ENCODE data around the gene CCDC24. TPM values are rescaled to one million over a fixed set of nuclear protein-coding genes. Genes with fewer than 3 reads are reported as not detected.

The CCDC24 gene
- total RNA-seq, 2 donors from 2014 or later: 6.7 to 21.1 TPM

- Histone ChIP-seq H3K27ac (no peak overlapping the region), H3K36me3 (replicated peaks in 1 of 2; ENCODE audit: insufficient read depth in 1 of 2, low read depth in 2 of 2) (no peaks in the 10 kb centered on the region), H3K4me1 (peaks cover 28% of the 10 kb centered on the region), H3K9me3 (no peaks in the 10 kb centered on the region), H3K27me3 (no peaks in the 10 kb centered on the region), H3K4me3 (no peak overlapping the region)
- WGBS, 2 donors: 48 to 58% methylated on average over 5 of the region's 5 CpGs
- DNase-seq (no peak), ATAC-seq (no peak)
- TF ChIP-seq CTCF (IDR thresholded peaks at IDR 0.05) (no peak), POLR2A (IDR thresholded peaks at IDR 0.05) (no peak)
- intact Hi-C loops (cut with DNase I): no loop called here
These were observed 45.8 kb downstream of the CCDC24 start for GRCh38 chr1:44037154-44037553.

- no peaks in the 10 kb centered on the region for H3K9me3 ChIP-seq
- no peaks in the 10 kb centered on the region for H3K27me3 ChIP-seq
- H3K27ac ChIP-seq: no peak overlapping the region
- TF ChIP-seq CTCF (IDR thresholded peaks at IDR 0.05) (no peak), POLR2A (IDR thresholded peaks at IDR 0.05) (no peak)
- H3K4me3 ChIP-seq: no peak overlapping the region
- no peak for DNase-seq
- H3K4me1 ChIP-seq: peaks cover 21% of the 10 kb centered on the region
- H3K36me3 ChIP-seq (replicated peaks in 1 of 2; ENCODE audit: insufficient read depth in 1 of 2, low read depth in 2 of 2): no peaks in the 10 kb centered on the region
- ATAC-seq: no peak
- intact Hi-C loops (cut with DNase I): no loop called here
- WGBS, 2 donors: 70 to 71% methylated on average over 2 of the region's 2 CpGs
These were observed 47.7 kb downstream of the CCDC24 start for GRCh38 chr1:44038876-44039657.

- H3K4me1 ChIP-seq: peaks cover 17% of the 10 kb centered on the region
- TF ChIP-seq CTCF (IDR thresholded peaks at IDR 0.05): no peak
- TF ChIP-seq POLR2A (IDR thresholded peaks at IDR 0.05): no peak
- intact Hi-C loops (cut with DNase I): loop anchor here (5.0 kb wide), 1 partner anchor 38 kb away; no protein-coding TSS in a partner anchor
- no peak for DNase-seq
- ATAC-seq: no peak
- H3K27me3 ChIP-seq: no peaks in the 10 kb centered on the region
- WGBS, 2 donors: 73 to 83% methylated on average over 2 of the region's 2 CpGs
- no peaks in the 10 kb centered on the region for H3K36me3 ChIP-seq (replicated peaks in 1 of 2; ENCODE audit: insufficient read depth in 1 of 2, low read depth in 2 of 2)
- no peak overlapping the region for H3K27ac ChIP-seq
- no peak overlapping the region for H3K4me3 ChIP-seq
- H3K9me3 ChIP-seq: no peaks in the 10 kb centered on the region
These were observed 49.0 kb downstream of the CCDC24 start for GRCh38 chr1:44040418-44040817.

GRCh38 chr1:44040846-44041245, 49.4 kb downstream of the CCDC24 start:
- intact Hi-C loops (cut with DNase I): loop anchor here (5.0 kb wide), 1 partner anchor 39 kb away; no protein-coding TSS in a partner anchor
- ATAC-seq: no peak

More at GRCh38 chr1:44040846-44041245, 49.4 kb downstream of the CCDC24 start:
- Histone ChIP-seq H3K4me3 (no peak overlapping the region), H3K27me3 (no peaks in the 10 kb centered on the region), H3K4me1 (peaks cover 12% of the 10 kb centered on the region), H3K27ac (no peak overlapping the region), H3K9me3 (no peaks in the 10 kb centered on the region), H3K36me3 (replicated peaks in 1 of 2; ENCODE audit: insufficient read depth in 1 of 2, low read depth in 2 of 2) (no peaks in the 10 kb centered on the region)
- DNase-seq: no peak
- no peak for TF ChIP-seq POLR2A (IDR thresholded peaks at IDR 0.05)
- no peak for TF ChIP-seq CTCF (IDR thresholded peaks at IDR 0.05)
- WGBS, 2 donors: 66 to 74% methylated on average over 4 of the region's 4 CpGs
